Heart left ventricle (tissue), 16 donors: Measurements from ENCODE around the gene DHX57. TPM values are rescaled to one million over a fixed set of nuclear protein-coding genes. Genes with fewer than 3 reads are reported as not detected.
A peak's percentile ranks its signal among the peaks of the same experiment; 100 is the strongest.
"Not testable (repeated sequence)": the region's sequence is repeated elsewhere in the genome, so short reads cannot be mapped to it uniquely, and the experiment has no call there.

ENCODE experiments used
- ATAC-seq, 4 donors: fragments of 200-7000 bp; cut with Tn5 transposase; one replicate each; pipeline ENCODE4 v1.9.1; 2020 to 2022; ENCODE audit warnings: moderate library complexity in 4 of 4, mild to moderate bottlenecking in 3 of 4, moderate number of reproducible peaks in 1 of 4
- DNase-seq, 5 donors: peaks; one replicate each; pipeline ENCODE4 v3.0.0-alpha.2; 2020
- H3K27ac ChIP-seq, 12 donors: fragments of 200-600 bp; sonication (generic) in 4 of 12; one replicate each; pipeline versions ENCODE4 v1.5.0 to v1.8.0; 2016 to 2022; ENCODE audit warnings: mild to moderate bottlenecking in 2 of 12
- H3K27me3 ChIP-seq, 9 donors: fragments of 200-600 bp; sonication (generic) in 2 of 9; one replicate each; pipeline versions ENCODE4 v1.5.1 to v1.8.0; 2016 to 2022; ENCODE audit warnings: mild to moderate bottlenecking in 3 of 9
- H3K36me3 ChIP-seq, 9 donors: fragments of 200-600 bp; sonication (generic) in 2 of 9; one replicate each; pipeline versions ENCODE4 v1.5.0 to v1.8.0; 2018 to 2022; ENCODE audit warnings: mild to moderate bottlenecking in 2 of 9
- H3K4me1 ChIP-seq, 12 donors: fragments of 200-600 bp; sonication (generic) in 4 of 12; one replicate each; pipeline versions ENCODE4 v1.5.0 to v1.8.0; 2016 to 2022; ENCODE audit warnings: mild to moderate bottlenecking in 3 of 12
- H3K4me3 ChIP-seq, 12 donors: fragments of 200-600 bp; sonication (generic) in 4 of 12; one replicate each; pipeline versions ENCODE4 v1.5.0 to v1.8.0; 2017 to 2022; ENCODE audit warnings: mild to moderate bottlenecking in 9 of 12, moderate library complexity in 4 of 12
- H3K9me3 ChIP-seq, 12 donors: fragments of 200-600 bp; sonication (generic) in 4 of 12; one replicate each; pipeline versions ENCODE4 v1.5.0 to v1.8.0; 2016 to 2022; ENCODE audit warnings: mild to moderate bottlenecking in 1 of 12
- POLR2A ChIP-seq, 2 donors: fragments of 450-650 bp; IDR thresholded peaks; one replicate each; pipeline ENCODE4 v1.6.1; 2017; ENCODE audit warnings: antibody characterized with exemption in 2 of 2, mild to moderate bottlenecking in 2 of 2, moderate library complexity in 2 of 2
- WGBS, 4 donors: extraction: QIAGEN DNeasy Blood & Tissue Kit in 2 of 4; methylation state at CpG; one replicate each; pipeline versions ENCODE4 v1.1.5 to v1.1.7; 2013 to 2018; 5-methylcytosine and 5-hydroxymethylcytosine counted together
- intact Hi-C, 10 donors: fragments of 100-400 bp; cut with DNase I; formaldehyde crosslinking; loops; one replicate each; pipeline versions ENCODE4 v1.11.1 to v1.14.2; 2022
- polyA plus RNA-seq, 2 donors: library from polyadenylated mRNA; stranded (reverse); fragments of 200-250 nt; gene quantifications; one replicate each; pipeline ENCODE4 v1.2.3, GENCODE V29; 2013
- total RNA-seq, 9 donors: library from RNA; depleted of rRNA in 2 of 9; stranded (reverse); fragments of >200 nt in 2 of 9; fragmentation: NEBNext Ultra II Directional in 3 of 9; extraction: Animal tissue kit (Norgen Biotek cat#: 25700) in 3 of 9; gene quantifications; one replicate each; pipeline versions ENCODE4 v1.1.0 to v1.2.4, GENCODE V29; 2016 to 2023
- TF ChIP-seq, protein P1 (sequence below), 12 donors: fragments of 200-600 bp; sonication (generic) in 4 of 12; IDR thresholded peaks; one replicate each; pipeline versions ENCODE4 v1.5.0 to v1.8.0; 2018 to 2022; ENCODE audit warnings: antibody characterized with exemption in 12 of 12, mild to moderate bottlenecking in 5 of 12
- donor health status: ischemic (EF 13 %, LVEDD 7.1; RV severe dilation, severe dysfunction).
- donor health status: healthy with polysubstance abuse.
- donor health status: DM: no; HTN: yes; CAD: no.
- donor health status: DM: no; HTN: no; CAD: no.
- donor health status: ischemic (EF 25% LVEDD 6.9; RV normal size, moderate dysfunction).
- donor health status: ischemic (EF 25% LVEDD 5.7; RV mildly dilated, moderate dysfunction).
- donor health status: healthy.
- donor health status: DM: yes; HTN: yes; CAD: no.
- donor health status: ischemic (EF 35%, LVEDD 5.7; RV mildly dilated, moderate dysfunction).
- donor health status: nonischemic (EF 11% LVEDD 7.7; RV severe dilation, severe dysfunction).
- donor health status: DM: yes; HTN: yes; CAD: no.
- donor health status: PGD.
- donor health status: ischemic (EF 29% LVEDD 5.4; RV normal size, mild dysfunction).
- donor health status: nonischemic (EF 23%, LVEDD 6.1; RV moderate dilation, normal function).

Gene DHX57
- total and polyA plus RNA-seq, 11 donors = 4.1 to 15.0 (median 9.4) TPM

DNA sequence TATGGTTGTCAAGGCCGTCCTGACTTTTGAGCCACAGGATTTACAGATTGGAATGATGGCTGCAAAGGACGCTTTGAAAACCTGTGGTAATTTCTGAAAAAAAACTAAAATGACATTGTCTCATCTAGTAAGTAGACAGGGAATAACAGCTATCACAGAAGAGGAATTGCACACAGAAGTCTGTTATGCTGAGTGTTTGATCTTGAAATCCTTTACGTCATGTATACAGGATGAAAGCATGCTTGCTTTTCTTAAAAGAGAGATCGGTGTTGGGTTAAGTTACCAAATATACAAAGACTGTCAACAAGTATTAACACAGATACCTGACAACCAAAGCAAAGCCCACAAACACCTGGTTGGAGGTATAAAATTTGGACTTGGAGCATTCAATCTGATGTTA, 112.0 kb downstream of the DHX57 start:
- DNase-seq = no peak
- no peaks in the 10 kb centered on the region for H3K36me3 ChIP-seq
- no peak overlapping the region for H3K27ac ChIP-seq
- no peak for ATAC-seq
- no peak overlapping the region for H3K4me3 ChIP-seq
- 92 to 99% (median 95%) methylated on average over 4 of the region's 4 CpGs for WGBS, 4 donors
- intact Hi-C loops = no loop called here
- H3K9me3 ChIP-seq = no peaks in the 10 kb centered on the region
- no peaks in the 10 kb centered on the region for H3K27me3 ChIP-seq
- H3K4me1 ChIP-seq = no peaks in the 10 kb centered on the region
- TF ChIP-seq POLR2A (IDR thresholded peaks at IDR 0.05) = no peak
- TF ChIP-seq, protein P1, sequence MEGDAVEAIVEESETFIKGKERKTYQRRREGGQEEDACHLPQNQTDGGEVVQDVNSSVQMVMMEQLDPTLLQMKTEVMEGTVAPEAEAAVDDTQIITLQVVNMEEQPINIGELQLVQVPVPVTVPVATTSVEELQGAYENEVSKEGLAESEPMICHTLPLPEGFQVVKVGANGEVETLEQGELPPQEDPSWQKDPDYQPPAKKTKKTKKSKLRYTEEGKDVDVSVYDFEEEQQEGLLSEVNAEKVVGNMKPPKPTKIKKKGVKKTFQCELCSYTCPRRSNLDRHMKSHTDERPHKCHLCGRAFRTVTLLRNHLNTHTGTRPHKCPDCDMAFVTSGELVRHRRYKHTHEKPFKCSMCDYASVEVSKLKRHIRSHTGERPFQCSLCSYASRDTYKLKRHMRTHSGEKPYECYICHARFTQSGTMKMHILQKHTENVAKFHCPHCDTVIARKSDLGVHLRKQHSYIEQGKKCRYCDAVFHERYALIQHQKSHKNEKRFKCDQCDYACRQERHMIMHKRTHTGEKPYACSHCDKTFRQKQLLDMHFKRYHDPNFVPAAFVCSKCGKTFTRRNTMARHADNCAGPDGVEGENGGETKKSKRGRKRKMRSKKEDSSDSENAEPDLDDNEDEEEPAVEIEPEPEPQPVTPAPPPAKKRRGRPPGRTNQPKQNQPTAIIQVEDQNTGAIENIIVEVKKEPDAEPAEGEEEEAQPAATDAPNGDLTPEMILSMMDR (IDR thresholded peaks at IDR 0.05) = no peak

DNA sequence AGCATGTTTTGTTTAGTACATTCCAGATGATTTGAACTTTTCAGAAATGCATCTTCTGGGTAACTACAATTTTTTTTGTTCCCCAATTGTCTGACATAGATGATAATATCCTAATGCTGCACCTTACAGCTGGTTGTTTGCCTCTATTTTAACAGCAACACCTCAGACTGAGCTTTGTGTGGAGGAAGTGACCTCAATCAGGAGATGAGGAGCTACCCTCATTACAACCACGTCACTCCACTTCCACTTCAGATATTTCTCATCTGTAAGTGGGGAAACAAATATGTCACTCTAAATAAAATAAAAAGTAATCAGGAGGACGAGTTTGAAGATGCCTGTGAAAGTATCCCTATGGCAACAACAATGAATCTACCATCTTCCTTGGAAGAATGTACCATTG, 112.5 kb downstream of the DHX57 start:
- ATAC-seq = no peak
- Histone ChIP-seq H3K4me1 (no peaks in the 10 kb centered on the region), H3K36me3 (no peaks in the 10 kb centered on the region), H3K27ac (no peak overlapping the region), H3K9me3 (no peaks in the 10 kb centered on the region), H3K27me3 (no peaks in the 10 kb centered on the region), H3K4me3 (no peak overlapping the region)
- DNase-seq = no peak
- intact Hi-C loops = no loop called here
- WGBS, 4 donors = 69 to 81% (median 72%) methylated on average over 2 of the region's 2 CpGs
- TF ChIP-seq POLR2A (IDR thresholded peaks at IDR 0.05) = no peak

DNA sequence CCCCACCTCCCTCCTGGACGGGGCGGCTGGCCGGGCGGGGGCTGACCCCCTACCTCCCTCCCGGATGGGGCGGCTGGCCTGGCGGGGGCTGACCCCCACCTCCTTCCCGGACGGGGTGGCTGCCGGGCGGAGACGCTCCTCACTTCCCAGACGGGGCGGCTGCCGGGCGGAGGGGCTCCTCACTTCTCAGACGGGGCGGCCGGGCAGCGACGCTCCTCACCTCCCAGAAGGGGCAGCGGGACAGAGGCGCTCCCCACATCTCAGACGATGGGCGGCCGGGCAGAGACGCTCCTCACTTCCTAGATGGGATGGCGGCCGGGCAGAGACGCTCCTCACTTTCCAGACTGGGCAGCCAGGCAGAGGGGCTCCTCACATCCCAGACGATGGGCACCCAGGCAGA, 119.8 kb downstream of the DHX57 start:
- intact Hi-C loops, H3K27me3 ChIP-seq, H3K36me3 ChIP-seq, H3K27ac ChIP-seq, H3K9me3 ChIP-seq, DNase-seq, ATAC-seq, H3K4me3 ChIP-seq: not testable (repeated sequence)
- peaks cover 0 to 22% (median 2%) of the 10 kb centered on the region in 12 donors for H3K4me1 ChIP-seq
- 91 to 97% (median 97%) methylated on average over 10 to 31 of the region's 31 CpGs for WGBS, 4 donors

DNA sequence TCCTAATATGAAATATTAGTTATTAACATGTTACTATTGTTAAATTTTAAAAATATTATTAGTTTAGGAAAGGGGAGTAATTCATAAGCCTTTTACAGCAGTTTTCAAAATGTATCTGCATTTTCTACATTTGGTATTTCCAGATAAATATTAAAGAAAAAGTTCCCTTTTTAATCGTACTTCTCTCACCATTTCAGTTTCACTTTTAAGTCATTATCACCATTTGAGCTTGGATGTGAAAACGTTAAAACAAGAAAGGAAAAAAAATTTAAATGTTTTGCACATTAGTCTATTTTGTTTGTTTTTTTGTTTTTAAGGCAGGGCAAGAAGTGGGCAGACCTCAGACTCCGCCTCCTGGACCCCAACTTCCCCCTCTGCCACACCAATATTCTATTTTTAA, 121.2 kb downstream of the DHX57 start:
- TF ChIP-seq, protein P1 (IDR thresholded peaks at IDR 0.05) = no peak
- TF ChIP-seq POLR2A (IDR thresholded peaks at IDR 0.05) = no peak
- no peaks in the 10 kb centered on the region for H3K27me3 ChIP-seq
- H3K27ac ChIP-seq = peak overlapping the region in 2 of 12 donors; percentile 32 to 73
- H3K9me3 ChIP-seq = no peaks in the 10 kb centered on the region
- H3K4me1 ChIP-seq = peaks cover 0 to 28% (median 8%) of the 10 kb centered on the region in 12 donors
- intact Hi-C loops = no loop called here
- DNase-seq (no peak), ATAC-seq (no peak)
- 53 to 65% (median 56%) methylated on average over 3 of the region's 3 CpGs for WGBS, 4 donors
- H3K4me3 ChIP-seq = peak overlapping the region in 8 of 12 donors; percentile 8 to 46 (median 29)
- peaks cover 0 to 7% (median 0%) of the 10 kb centered on the region in 9 donors for H3K36me3 ChIP-seq

DNA sequence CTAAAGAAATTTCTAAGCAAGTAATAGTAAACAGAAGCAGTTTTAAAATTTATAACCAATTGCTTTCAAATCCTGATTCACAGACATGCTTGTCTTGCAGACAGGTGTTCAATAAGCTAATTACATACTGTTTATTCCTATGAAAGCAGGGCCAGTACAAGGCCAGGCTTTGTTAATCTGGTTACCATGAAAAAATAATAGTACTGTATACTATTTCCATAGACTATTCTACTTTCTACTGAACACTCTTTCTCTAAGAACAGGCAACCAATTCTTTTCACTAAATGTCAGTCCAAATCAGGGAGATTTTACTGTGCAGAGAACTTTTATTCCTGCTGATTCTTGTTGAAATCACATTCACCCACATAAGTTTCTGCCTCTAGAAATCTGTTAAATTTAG, 121.7 kb downstream of the DHX57 start:
- H3K4me3 ChIP-seq = peak overlapping the region in 7 of 12 donors; percentile 8 to 46 (median 36)
- H3K9me3 ChIP-seq = no peaks in the 10 kb centered on the region
- DNase-seq (no peak), ATAC-seq (no peak)
- TF ChIP-seq, protein P1 (IDR thresholded peaks at IDR 0.05) = no peak
- no peak for TF ChIP-seq POLR2A (IDR thresholded peaks at IDR 0.05)
- peaks cover 0 to 33% (median 12%) of the 10 kb centered on the region in 12 donors for H3K4me1 ChIP-seq
- peak overlapping the region in 2 of 12 donors; percentile 32 to 73 for H3K27ac ChIP-seq
- no peaks in the 10 kb centered on the region for H3K27me3 ChIP-seq
- peaks cover 0 to 12% (median 5%) of the 10 kb centered on the region in 9 donors for H3K36me3 ChIP-seq
- intact Hi-C loops = no loop called here
